Adrenal gland (tissue), 12 donors: ENCODE data around the gene INHBC. TPM values are rescaled to one million over a fixed set of nuclear protein-coding genes. Genes with fewer than 3 reads are reported as not detected.
A peak's percentile ranks its signal among the peaks of the same experiment; 100 is the strongest.

Source experiments
- DNase-seq, 7 donors: peaks; one replicate each; pipeline ENCODE4 v3.0.0-alpha.2; 2019 to 2020
- H3K27ac ChIP-seq, 5 donors: fragments of 200-600 bp; sonication (generic) in 4 of 5; 1 replicate in 3 of 5; 2 replicates in 2 of 5; pipeline versions ENCODE4 v1.5.1 to v1.8.0; 2016 to 2020; ENCODE audit warnings: mild to moderate bottlenecking in 1 of 5
- H3K27me3 ChIP-seq: fragments of 200-600 bp; 2 replicates; pipeline ENCODE4 v1.8.0; 2021
- H3K36me3 ChIP-seq, 2 donors: fragments of 200-600 bp; replicated peaks in 1 of 2; 1 replicate in 1 of 2; 2 replicates in 1 of 2; pipeline versions ENCODE4 v1.5.1 to v1.8.0; 2018 to 2022
- H3K4me1 ChIP-seq, 2 donors: fragments of 200-600 bp; replicated peaks in 1 of 2; 1 replicate in 1 of 2; 2 replicates in 1 of 2; pipeline versions ENCODE4 v1.5.1 to v1.8.0; 2018 to 2021
- H3K4me3 ChIP-seq, 4 donors: fragments of 200-600 bp; sonication (generic) in 3 of 4; one replicate each; pipeline ENCODE4 v1.5.1; 2016 to 2018
- H3K9me3 ChIP-seq, 3 donors: fragments of 200-600 bp; sonication (generic) in 1 of 3; replicated peaks in 1 of 3; 1 replicate in 2 of 3; 2 replicates in 1 of 3; pipeline versions ENCODE4 v1.5.1 to v1.8.0; 2016 to 2021
- POLR2A ChIP-seq, 2 donors: fragments of 450-650 bp; IDR thresholded peaks; one replicate each; pipeline ENCODE4 v1.6.1; 2017; ENCODE audit warnings: antibody characterized with exemption in 2 of 2, mild to moderate bottlenecking in 2 of 2, moderate library complexity in 1 of 2
- WGBS, 4 donors: extraction: QIAGEN DNeasy Blood & Tissue Kit in 2 of 4; methylation state at CpG; one replicate each; pipeline versions ENCODE4 v1.1.5 to v1.1.7; 2013 to 2017; 5-methylcytosine and 5-hydroxymethylcytosine counted together
- intact Hi-C, 2 donors: fragments of 100-400 bp; cut with DNase I; formaldehyde crosslinking; loops; one replicate each; pipeline versions ENCODE4 v1.14.1 to v1.15.0; 2022 to 2023
- polyA plus RNA-seq, 3 donors: library from polyadenylated mRNA; stranded (reverse); fragments of 200-250 nt in 2 of 3; fragments of 350-450 nt in 1 of 3; fragmentation: Illumina TruSeq in 1 of 3; extraction: RNeasy Lipid Tissue Mini Kit (QIAGEN cat#74804) in 1 of 3; gene quantifications; one replicate each; pipeline ENCODE4 v1.2.3, GENCODE V29; 2013 to 2014
- total RNA-seq, 9 donors: library from RNA; depleted of rRNA in 4 of 9; stranded (reverse); fragments of >200 nt in 4 of 9; fragments of 120-200 nt in 1 of 9; fragmentation: NEBNext Ultra II Directional in 1 of 9; extraction: Animal tissue kit (Norgen Biotek cat#: 25700) in 1 of 9; gene quantifications; one replicate each; pipeline versions ENCODE4 v1.1.0 to v1.2.4, GENCODE V29; 2013 to 2023
- TF ChIP-seq, protein P1 (sequence below), 6 experiments: fragments of 450-650 bp in 4 of 6; fragments of 200-600 bp in 2 of 6; sonication (generic) in 1 of 6; IDR thresholded peaks; 1 replicate in 5 of 6; 2 replicates in 1 of 6; pipeline versions ENCODE4 v1.5.1 to v1.8.0; 2016 to 2021; ENCODE audit warnings: antibody characterized with exemption in 6 of 6, mild to moderate bottlenecking in 2 of 6, moderate library complexity in 1 of 6
- donor health status: healthy with polysubstance abuse.
- donor health status: Bipolar disorder and iron deficiency.
- donor health status: DM: yes; HTN: yes; CAD: no.
- donor health status: DM: no; HTN: no; CAD: no.
- donor health status: DM: no; HTN: no; CAD: no.
- donor health status: DM: yes; HTN: yes; CAD: no.

INHBC gene
- total and polyA plus RNA-seq, 12 donors = not detected

GRCh38 chr12:57462251-57462911 is 27.8 kb downstream of the INHBC start:
- intact Hi-C loops = no loop called here
- peak overlapping the region in 2 of 4 donors; percentile 21 to 90 for H3K4me3 ChIP-seq
- TF ChIP-seq, protein P1, sequence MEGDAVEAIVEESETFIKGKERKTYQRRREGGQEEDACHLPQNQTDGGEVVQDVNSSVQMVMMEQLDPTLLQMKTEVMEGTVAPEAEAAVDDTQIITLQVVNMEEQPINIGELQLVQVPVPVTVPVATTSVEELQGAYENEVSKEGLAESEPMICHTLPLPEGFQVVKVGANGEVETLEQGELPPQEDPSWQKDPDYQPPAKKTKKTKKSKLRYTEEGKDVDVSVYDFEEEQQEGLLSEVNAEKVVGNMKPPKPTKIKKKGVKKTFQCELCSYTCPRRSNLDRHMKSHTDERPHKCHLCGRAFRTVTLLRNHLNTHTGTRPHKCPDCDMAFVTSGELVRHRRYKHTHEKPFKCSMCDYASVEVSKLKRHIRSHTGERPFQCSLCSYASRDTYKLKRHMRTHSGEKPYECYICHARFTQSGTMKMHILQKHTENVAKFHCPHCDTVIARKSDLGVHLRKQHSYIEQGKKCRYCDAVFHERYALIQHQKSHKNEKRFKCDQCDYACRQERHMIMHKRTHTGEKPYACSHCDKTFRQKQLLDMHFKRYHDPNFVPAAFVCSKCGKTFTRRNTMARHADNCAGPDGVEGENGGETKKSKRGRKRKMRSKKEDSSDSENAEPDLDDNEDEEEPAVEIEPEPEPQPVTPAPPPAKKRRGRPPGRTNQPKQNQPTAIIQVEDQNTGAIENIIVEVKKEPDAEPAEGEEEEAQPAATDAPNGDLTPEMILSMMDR (IDR thresholded peaks at IDR 0.05) = peak; percentile 82 to 96 (median 91)
- peak; percentile 35 to 40 for TF ChIP-seq POLR2A (IDR thresholded peaks at IDR 0.05)
- H3K27me3 ChIP-seq = no peaks in the 10 kb centered on the region
- no peaks in the 10 kb centered on the region for H3K9me3 ChIP-seq
- H3K4me1 ChIP-seq = peaks cover 16 to 29% of the 10 kb centered on the region in 2 donors
- WGBS, 4 donors = 0 to 1% (median 1%) methylated on average over 20 to 28 of the region's 28 CpGs
- peak; percentile 83 to 93 (median 87) for DNase-seq
- peak overlapping the region in 3 of 5 donors; percentile 40 to 84 (median 79) for H3K27ac ChIP-seq
- H3K36me3 ChIP-seq = no peaks in the 10 kb centered on the region

GRCh38 chr12:57462912-57463253 is 28.3 kb downstream of the INHBC start:
- peaks cover 16 to 29% of the 10 kb centered on the region in 2 donors for H3K4me1 ChIP-seq
- H3K4me3 ChIP-seq = no peak overlapping the region
- 24 to 70% (median 30%) methylated on average over 2 to 5 of the region's 5 CpGs for WGBS, 4 donors
- no peak for DNase-seq
- no peaks in the 10 kb centered on the region for H3K9me3 ChIP-seq
- intact Hi-C loops = no loop called here
- TF ChIP-seq, protein P1 (IDR thresholded peaks at IDR 0.05) = peak in 1 of 6 experiments; percentile 2
- no peak for TF ChIP-seq POLR2A (IDR thresholded peaks at IDR 0.05)
- H3K27ac ChIP-seq = peak overlapping the region in 1 of 5 donors; percentile 84
- no peaks in the 10 kb centered on the region for H3K36me3 ChIP-seq
- no peaks in the 10 kb centered on the region for H3K27me3 ChIP-seq

- no peak for TF ChIP-seq POLR2A (IDR thresholded peaks at IDR 0.05)
- TF ChIP-seq, protein P1 (IDR thresholded peaks at IDR 0.05) = no peak
- peaks cover 16 to 22% of the 10 kb centered on the region in 2 donors for H3K4me1 ChIP-seq
- intact Hi-C loops = no loop called here
- 88 to 95% (median 93%) methylated on average over 12 of the region's 12 CpGs for WGBS, 4 donors
- no peak overlapping the region for H3K4me3 ChIP-seq
- H3K27me3 ChIP-seq = no peaks in the 10 kb centered on the region
- no peak for DNase-seq
- no peaks in the 10 kb centered on the region for H3K36me3 ChIP-seq
- H3K9me3 ChIP-seq = no peaks in the 10 kb centered on the region
- H3K27ac ChIP-seq = no peak overlapping the region
Observed at GRCh38 chr12:57464569-57464968, 30.0 kb downstream of the INHBC start.

DNA sequence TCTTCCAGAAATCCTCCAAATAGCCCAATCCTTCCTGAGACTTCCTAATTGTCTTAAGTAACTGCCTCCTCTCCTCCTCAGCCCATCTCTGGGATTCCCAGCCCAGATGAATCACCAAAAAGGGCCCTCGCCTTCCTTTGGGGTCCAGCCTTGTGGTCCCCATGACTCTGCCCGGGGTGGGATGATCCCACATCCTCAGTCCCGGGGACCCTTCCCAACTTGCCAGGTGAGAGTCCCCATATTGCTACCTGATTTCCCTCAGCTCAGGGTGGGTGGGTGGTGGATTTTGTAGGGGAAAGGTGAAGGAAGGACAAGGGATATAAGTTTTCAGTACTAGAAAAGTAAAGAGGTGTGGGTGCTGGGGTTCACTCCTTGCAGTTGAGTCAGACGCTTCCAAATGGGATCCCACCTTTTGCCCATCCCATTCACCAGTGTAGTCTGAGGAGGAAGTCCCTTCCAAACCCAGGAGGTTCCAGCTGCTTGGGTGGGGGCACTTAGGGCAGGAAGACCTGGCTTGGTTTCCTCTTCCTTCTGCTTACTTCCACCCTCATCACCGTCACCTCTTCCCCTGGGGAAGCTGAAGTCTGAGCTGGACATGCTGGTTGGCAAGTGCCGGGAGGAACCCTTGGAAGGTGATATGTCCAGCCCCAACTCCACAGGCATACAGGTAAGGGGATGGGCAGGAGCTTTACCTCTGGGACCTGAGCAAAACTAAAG is 30.6 kb downstream of the INHBC start:
- 67 to 84% (median 76%) methylated on average over 5 to 6 of the region's 6 CpGs for WGBS, 4 donors
- intact Hi-C loops = no loop called here

More for the DNA sequence above, 30.6 kb downstream of the INHBC start:
- no peaks in the 10 kb centered on the region for H3K9me3 ChIP-seq
- peaks cover 16 to 22% of the 10 kb centered on the region in 2 donors for H3K4me1 ChIP-seq
- no peaks in the 10 kb centered on the region for H3K36me3 ChIP-seq
- H3K27ac ChIP-seq = no peak overlapping the region
- H3K4me3 ChIP-seq = no peak overlapping the region
- DNase-seq = no peak
- H3K27me3 ChIP-seq = no peaks in the 10 kb centered on the region
- TF ChIP-seq, protein P1 (IDR thresholded peaks at IDR 0.05) = no peak
- no peak for TF ChIP-seq POLR2A (IDR thresholded peaks at IDR 0.05)
